Subcutaneous abdominal adipose tissue (tissue), 5 donors: ENCODE measurements around the gene RAB40AL.
"Not testable (repeated sequence)": the region's sequence is repeated elsewhere in the genome, so short reads cannot be mapped to it uniquely, and the experiment has no call there.

Experiments
- H3K27ac ChIP-seq: one replicate; pipeline ENCODE4 v1.7.0; 2013; ENCODE audit warnings: low read depth, mild to moderate bottlenecking, inconsistent platforms, low read length, moderate library complexity
- H3K27me3 ChIP-seq, 5 donors: one replicate each; pipeline ENCODE4 v1.7.0; 2013; ENCODE audit warnings: low read length in 5 of 5, inconsistent platforms in 1 of 5; ENCODE audit not compliant: control insufficient read depth in 5 of 5, insufficient read depth in 4 of 5
- H3K36me3 ChIP-seq, 5 donors: one replicate each; pipeline ENCODE4 v1.7.0; 2013; ENCODE audit warnings: low read length in 5 of 5; ENCODE audit not compliant: control insufficient read depth in 5 of 5, insufficient read depth in 5 of 5
- H3K4me1 ChIP-seq, 5 donors: one replicate each; pipeline ENCODE4 v1.7.0; 2013; ENCODE audit warnings: low read length in 5 of 5, mild to moderate bottlenecking in 3 of 5, moderate library complexity in 1 of 5; ENCODE audit not compliant: control insufficient read depth in 5 of 5, insufficient read depth in 5 of 5
- H3K4me3 ChIP-seq, 5 donors: one replicate each; pipeline ENCODE4 v1.7.0; 2013; ENCODE audit warnings: low read length in 5 of 5, low read depth in 1 of 5
- H3K9ac ChIP-seq, 5 donors: one replicate each; pipeline ENCODE4 v1.7.0; 2013; ENCODE audit warnings: low read length in 5 of 5, mild to moderate bottlenecking in 4 of 5, moderate library complexity in 3 of 5
- H3K9me3 ChIP-seq, 5 donors: one replicate each; pipeline ENCODE4 v1.7.0; 2013; ENCODE audit warnings: low read length in 5 of 5; ENCODE audit not compliant: control insufficient read depth in 5 of 5
- donor health status: healthy.
- donor health status: healthy.
- donor health status: healthy.
- donor health status: healthy.
- donor health status: healthy.

Gene RAB40AL, protein sequence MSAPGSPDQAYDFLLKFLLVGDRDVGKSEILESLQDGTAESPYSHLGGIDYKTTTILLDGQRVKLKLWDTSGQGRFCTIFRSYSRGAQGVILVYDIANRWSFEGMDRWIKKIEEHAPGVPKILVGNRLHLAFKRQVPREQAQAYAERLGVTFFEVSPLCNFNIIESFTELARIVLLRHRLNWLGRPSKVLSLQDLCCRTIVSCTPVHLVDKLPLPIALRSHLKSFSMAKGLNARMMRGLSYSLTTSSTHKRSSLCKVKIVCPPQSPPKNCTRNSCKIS

DNA sequence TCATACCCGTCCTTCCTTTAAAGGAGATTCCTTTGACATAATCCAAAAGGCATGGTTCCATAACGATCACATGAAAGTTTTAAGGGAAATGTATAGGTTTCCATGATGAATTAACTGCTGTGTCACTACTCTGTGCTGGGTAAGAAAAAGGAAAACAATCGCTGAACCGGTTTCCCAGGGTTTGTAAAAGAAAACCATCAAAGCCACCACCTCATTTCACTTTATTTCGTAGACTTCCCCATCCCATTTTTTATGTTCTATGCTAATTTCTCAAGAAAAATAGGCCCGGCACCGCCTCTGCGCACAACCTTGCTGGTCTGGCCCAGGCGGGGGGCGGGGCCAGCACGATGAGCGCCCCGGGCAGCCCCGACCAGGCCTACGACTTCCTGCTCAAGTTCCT, at the start of gene RAB40AL:
RAB40AL (plus strand) TSS at position 301 of the 400 bp plus-strand sequence; CDS start at position 348, 47 bp downstream.
- not testable (repeated sequence) for H3K27ac ChIP-seq, H3K9me3 ChIP-seq, H3K36me3 ChIP-seq, H3K4me1 ChIP-seq, H3K9ac ChIP-seq, H3K4me3 ChIP-seq
- peaks cover 0 to 11% (median 3%) of the 10 kb centered on the region in 5 donors for H3K27me3 ChIP-seq

DNA sequence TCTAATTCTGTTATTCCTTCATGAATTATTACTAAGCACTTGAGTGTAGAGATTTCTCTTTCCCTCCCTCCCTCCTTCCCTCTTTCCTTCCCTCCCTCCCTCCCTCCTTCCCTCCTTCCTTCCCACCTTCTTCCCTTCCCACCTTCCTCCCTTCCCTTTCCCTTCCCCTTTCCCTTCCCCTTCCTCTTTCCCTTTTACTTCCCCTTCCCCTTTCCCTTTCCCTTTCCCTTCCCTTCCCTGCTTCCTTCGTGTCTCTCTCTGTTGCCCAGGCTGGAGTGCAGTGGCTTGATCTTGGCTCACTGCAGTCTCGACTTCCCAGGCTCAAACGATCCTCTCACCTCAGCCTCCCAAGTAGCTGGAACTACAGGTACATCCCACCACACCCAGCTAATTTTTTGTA, 49.4 kb upstream of the RAB40AL start:
- H3K27ac ChIP-seq: no peak overlapping the region
- H3K9ac ChIP-seq: no peak overlapping the region
- H3K9me3 ChIP-seq: no peaks in the 10 kb centered on the region
- H3K27me3 ChIP-seq: peaks cover 0 to 13% (median 5%) of the 10 kb centered on the region in 5 donors
- H3K4me1 ChIP-seq: no peaks in the 10 kb centered on the region
- peaks cover 0 to 8% (median 4%) of the 10 kb centered on the region in 5 donors for H3K36me3 ChIP-seq
- no peak overlapping the region for H3K4me3 ChIP-seq

DNA sequence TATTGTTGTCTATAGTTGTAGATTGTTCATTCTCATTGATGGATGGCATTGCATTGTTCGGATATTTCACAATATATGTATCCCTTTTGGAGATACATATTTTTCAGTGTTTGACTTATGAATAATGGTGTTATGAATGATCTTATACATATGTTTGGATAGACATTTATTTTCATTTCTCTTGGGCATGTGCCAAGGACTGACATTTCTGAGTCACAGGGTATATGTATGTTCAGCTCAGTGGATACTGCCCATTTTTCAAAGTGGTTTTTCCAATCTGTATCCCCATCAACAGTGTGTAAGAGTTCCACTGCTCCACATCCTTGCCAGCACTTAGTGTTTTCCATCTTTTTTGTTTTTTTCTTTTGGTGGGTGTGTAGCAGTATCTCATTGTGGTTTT, 45.0 kb upstream of the RAB40AL start:
- peaks cover 0 to 15% (median 3%) of the 10 kb centered on the region in 5 donors for H3K27me3 ChIP-seq
- H3K27ac ChIP-seq: no peak overlapping the region
- H3K4me3 ChIP-seq: no peak overlapping the region
- no peaks in the 10 kb centered on the region for H3K9me3 ChIP-seq
- H3K36me3 ChIP-seq: peaks cover 0 to 8% (median 4%) of the 10 kb centered on the region in 5 donors
- H3K4me1 ChIP-seq: no peaks in the 10 kb centered on the region
- H3K9ac ChIP-seq: no peak overlapping the region

DNA sequence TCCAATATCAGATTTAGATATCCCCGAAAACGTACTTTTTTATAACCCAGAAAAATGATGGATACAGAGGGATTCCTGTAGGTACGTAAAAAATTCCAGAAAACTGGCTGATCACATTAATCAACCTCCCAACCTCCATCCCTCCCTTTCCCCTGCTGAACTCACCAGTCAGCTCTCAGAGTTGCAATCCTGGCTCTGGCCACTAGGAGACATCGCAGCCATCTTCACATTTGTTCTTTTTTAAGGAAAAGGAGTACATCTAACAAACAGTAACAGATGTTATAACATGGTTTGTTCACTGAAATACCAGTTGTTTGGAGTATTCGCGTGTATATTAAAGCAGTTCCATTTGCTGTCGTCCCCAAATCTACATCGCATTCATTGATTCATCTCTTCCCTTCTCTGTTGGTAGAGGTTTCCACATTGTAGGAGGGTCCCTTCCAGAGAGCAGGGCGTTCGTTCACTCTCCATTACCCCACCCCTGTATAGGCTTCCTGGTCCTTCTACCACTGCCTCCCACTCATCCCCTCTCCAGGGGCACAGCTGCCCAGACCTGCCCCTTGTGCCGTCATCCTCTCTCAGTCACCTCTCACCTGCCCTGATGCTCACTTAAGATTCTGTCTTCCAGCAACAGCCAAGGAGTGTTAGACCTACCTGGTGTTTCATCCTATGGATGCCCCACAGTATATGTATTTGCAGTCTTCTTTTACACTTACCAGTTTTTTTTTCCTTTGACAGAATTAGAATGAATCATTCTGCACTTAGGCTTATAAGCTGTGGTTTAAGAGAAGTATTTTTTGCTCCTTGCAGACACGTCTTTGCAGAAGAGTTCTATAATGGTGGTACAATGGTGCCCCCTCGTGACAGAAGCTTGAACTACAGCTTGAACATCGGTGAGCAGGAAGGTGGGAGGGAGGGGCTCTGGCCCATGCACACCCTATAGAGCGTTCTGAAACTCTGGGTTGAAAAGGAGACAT, 36.8 kb upstream of the RAB40AL start:
- Histone ChIP-seq H3K27ac (no peak overlapping the region), H3K36me3 (peaks cover 0 to 10% (median 0%) of the 10 kb centered on the region in 5 donors), H3K27me3 (peaks cover 0 to 5% (median 4%) of the 10 kb centered on the region in 5 donors), H3K9me3 (no peaks in the 10 kb centered on the region), H3K4me1 (no peaks in the 10 kb centered on the region), H3K9ac (no peak overlapping the region), H3K4me3 (no peak overlapping the region)

DNA sequence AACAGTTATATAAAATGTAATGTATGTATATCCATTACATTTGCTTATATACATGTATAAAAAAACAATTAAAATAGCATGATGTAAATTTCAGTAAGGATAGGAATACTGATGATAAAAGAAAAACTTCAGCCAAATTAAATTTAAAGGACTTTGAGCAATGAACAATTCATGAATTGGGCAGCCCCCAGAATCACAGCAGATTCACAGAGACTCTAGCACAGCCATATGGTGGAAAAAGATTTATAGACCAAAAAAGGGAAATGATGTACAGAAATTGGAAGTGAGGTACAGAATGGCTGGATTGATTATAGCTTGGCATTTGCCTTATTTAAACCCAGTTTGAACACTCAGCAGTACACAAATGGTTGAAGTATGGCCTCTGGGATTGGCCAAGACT, 34.7 kb upstream of the RAB40AL start:
- H3K4me3 ChIP-seq: no peak overlapping the region
- H3K36me3 ChIP-seq: peaks cover 5 to 11% (median 8%) of the 10 kb centered on the region in 5 donors
- H3K9ac ChIP-seq: no peak overlapping the region
- H3K4me1 ChIP-seq: no peaks in the 10 kb centered on the region
- H3K9me3 ChIP-seq: no peaks in the 10 kb centered on the region
- H3K27me3 ChIP-seq: peaks cover 0 to 5% (median 4%) of the 10 kb centered on the region in 5 donors
- no peak overlapping the region for H3K27ac ChIP-seq

DNA sequence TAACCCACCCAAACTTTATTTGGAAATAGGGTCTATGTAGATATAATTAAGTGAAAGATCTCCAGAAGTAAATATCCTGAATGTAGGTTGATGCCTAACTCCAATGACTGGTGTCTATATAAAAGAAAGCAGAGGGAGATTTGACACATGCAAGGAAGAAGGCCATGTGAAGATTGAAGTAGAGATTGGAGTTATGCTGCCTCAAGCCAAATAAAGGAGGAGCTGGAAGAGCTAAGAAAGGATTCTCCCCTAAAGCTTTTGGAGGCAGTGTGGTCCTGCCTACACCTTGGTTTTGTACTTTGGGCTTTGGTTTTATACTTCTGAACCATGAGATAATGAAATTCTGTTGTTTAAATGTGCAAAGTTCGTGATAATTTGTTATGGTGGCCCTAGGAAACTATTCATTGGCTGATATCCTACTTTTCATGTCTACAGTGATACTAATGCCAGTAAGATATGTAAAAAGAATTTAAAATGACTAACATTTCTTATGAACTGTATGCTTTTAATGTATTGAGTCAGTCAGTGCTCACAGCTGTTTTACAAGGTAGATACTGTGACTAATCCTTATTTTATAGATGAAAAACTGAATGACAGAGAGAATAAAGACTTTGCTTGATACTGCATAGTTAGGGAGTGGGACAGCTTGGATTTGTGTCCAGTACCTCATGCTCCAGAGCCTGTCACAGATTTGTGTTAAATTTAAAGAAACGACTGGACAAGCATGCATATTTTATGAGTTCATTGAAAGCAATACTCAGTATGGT, 5.9 kb upstream of the RAB40AL start:
- Histone ChIP-seq H3K36me3 (peaks cover 0 to 2% (median 0%) of the 10 kb centered on the region in 5 donors), H3K27me3 (peaks cover 0 to 14% (median 3%) of the 10 kb centered on the region in 5 donors), H3K4me3 (no peak overlapping the region), H3K4me1 (no peaks in the 10 kb centered on the region), H3K27ac (no peak overlapping the region), H3K9ac (no peak overlapping the region), H3K9me3 (no peaks in the 10 kb centered on the region)

DNA sequence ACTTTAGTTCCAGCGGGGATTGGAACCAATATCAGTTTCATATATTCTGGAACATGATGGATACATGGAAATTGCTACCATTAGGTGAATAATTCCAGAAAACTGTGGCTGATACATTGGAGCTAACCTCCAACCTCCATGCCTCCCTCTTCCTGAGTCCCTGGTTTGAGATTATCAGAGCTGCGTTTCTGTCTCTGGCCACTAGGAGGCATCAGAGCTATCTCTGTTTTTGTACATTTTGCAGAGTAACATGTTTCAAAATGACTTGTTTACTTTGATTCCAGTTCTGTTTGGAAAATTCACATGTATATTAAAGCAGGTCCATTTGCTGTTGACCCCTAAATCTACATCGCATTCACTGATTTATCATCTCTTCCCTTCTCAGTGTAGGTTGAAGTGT, 2.4 kb upstream of the RAB40AL start:
- H3K27me3 ChIP-seq: peaks cover 0 to 10% (median 3%) of the 10 kb centered on the region in 5 donors

DNA sequence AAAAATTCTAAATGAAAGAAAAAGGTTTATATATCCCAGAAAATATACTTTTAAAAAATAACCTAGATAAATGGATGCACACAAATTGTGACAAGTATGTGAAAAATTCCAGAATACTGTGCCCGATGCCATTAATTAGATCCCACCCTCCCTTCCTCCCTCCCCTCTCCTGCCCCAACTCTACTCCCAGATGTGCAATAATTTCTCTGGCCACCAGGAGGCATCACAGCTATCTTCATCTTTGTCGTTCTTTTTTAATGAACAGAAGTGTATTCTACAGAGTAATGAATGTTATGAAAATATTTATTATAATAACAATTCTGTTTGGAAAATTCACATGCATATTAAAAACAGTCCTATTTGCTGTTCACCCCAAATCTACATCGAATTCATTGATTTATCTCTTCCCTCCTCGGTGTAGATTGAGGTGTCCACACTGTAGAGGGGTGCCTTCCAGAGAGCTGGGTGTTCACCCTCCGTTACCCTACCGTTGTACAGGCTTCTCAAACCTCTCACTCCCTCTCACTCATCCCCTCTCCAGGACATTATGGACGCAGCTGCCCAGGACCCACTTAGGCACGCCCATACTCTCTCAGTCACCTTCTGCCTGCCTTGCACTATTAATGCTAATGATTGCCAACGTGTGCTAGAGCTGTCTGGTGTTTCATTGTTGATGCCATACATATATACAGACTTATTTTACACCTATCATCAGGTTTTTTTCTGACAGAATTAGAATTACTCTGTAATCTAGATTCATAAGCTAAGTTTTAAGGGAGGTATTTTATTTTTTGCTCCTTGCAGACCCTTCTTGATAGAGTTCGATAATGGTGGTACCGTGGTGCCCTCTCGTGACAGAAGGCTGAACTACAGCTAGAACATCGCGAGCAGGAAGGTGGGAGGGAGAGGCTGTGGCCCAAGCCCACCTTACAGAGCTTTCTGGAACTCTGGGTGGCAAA, 14.1 kb downstream of the RAB40AL start:
- H3K36me3 ChIP-seq: no peaks in the 10 kb centered on the region
- no peak overlapping the region for H3K9ac ChIP-seq
- no peaks in the 10 kb centered on the region for H3K9me3 ChIP-seq
- peak overlapping the region; percentile 24 to 51 (median 41) for H3K4me3 ChIP-seq
- H3K27ac ChIP-seq: no peak overlapping the region
- peaks cover 0 to 3% (median 2%) of the 10 kb centered on the region in 5 donors for H3K27me3 ChIP-seq
- peaks cover 0 to 6% (median 5%) of the 10 kb centered on the region in 5 donors for H3K4me1 ChIP-seq

More for the DNA sequence above, 2.4 kb upstream of the RAB40AL start:
- no peaks in the 10 kb centered on the region for H3K9me3 ChIP-seq
- H3K4me3 ChIP-seq: no peak overlapping the region
- no peaks in the 10 kb centered on the region for H3K4me1 ChIP-seq
- H3K27ac ChIP-seq: no peak overlapping the region
- no peak overlapping the region for H3K9ac ChIP-seq
- no peaks in the 10 kb centered on the region for H3K36me3 ChIP-seq

DNA sequence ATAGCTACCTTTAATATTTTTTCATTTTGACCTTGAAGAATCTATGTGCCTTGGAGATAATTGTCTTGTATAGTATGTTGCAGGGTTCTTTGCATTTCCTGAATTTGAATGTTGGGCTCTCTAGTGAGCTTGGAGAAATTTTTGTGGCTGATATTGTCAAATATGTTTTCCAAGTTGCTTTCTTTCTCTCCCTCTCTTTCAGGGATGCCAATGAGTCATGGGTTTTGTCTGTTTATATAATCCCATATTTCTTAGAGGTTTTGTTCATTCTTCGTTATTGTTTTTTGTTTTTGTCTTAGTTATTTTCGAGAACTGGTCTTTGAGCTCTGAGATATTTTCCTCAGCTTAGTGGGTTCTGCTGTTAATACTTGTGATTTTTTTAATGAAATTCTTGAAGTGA, 20.7 kb downstream of the RAB40AL start:
- Histone ChIP-seq H3K4me1 (no peaks in the 10 kb centered on the region), H3K4me3 (no peak overlapping the region), H3K9me3 (no peaks in the 10 kb centered on the region), H3K27ac (no peak overlapping the region), H3K27me3 (peaks cover 0 to 27% (median 7%) of the 10 kb centered on the region in 5 donors), H3K36me3 (peaks cover 0 to 9% (median 0%) of the 10 kb centered on the region in 5 donors), H3K9ac (no peak overlapping the region)
